ENCODE measurements around the gene RBBP5.

GRCh38 chr1:205095422-205095821, 26.4 kb downstream of the RBBP5 start:
- no peak for TF ChIP-seq CTCF (IDR thresholded peaks at IDR 0.05 in 2 of 3, conservative IDR thresholded peaks at IDR 0.05 in 1 of 3; ENCODE audit: borderline replicate concordance in 1 of 3, insufficient read depth in 1 of 3, low read depth in 2 of 3, low read length in 2 of 3)
- TF ChIP-seq POLR2AphosphoS5 (IDR thresholded peaks at IDR 0.05; ENCODE audit: low read depth, low read length): no peak
- no peak for TF ChIP-seq SIN3A (IDR thresholded peaks at IDR 0.05; ENCODE audit: low read depth)
- TF ChIP-seq, protein P1, sequence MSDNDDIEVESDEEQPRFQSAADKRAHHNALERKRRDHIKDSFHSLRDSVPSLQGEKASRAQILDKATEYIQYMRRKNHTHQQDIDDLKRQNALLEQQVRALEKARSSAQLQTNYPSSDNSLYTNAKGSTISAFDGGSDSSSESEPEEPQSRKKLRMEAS (IDR thresholded peaks at IDR 0.05): no peak
- TF ChIP-seq EZH2 (IDR thresholded peaks at IDR 0.05): no peak
- TF ChIP-seq JUND (IDR thresholded peaks at IDR 0.05): no peak
- TF ChIP-seq RAD21 (IDR thresholded peaks at IDR 0.05; ENCODE audit: low read depth): no peak
- TF ChIP-seq, protein P2, sequence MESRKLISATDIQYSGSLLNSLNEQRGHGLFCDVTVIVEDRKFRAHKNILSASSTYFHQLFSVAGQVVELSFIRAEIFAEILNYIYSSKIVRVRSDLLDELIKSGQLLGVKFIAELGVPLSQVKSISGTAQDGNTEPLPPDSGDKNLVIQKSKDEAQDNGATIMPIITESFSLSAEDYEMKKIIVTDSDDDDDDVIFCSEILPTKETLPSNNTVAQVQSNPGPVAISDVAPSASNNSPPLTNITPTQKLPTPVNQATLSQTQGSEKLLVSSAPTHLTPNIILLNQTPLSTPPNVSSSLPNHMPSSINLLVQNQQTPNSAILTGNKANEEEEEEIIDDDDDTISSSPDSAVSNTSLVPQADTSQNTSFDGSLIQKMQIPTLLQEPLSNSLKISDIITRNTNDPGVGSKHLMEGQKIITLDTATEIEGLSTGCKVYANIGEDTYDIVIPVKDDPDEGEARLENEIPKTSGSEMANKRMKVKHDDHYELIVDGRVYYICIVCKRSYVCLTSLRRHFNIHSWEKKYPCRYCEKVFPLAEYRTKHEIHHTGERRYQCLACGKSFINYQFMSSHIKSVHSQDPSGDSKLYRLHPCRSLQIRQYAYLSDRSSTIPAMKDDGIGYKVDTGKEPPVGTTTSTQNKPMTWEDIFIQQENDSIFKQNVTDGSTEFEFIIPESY (IDR thresholded peaks at IDR 0.05; ENCODE audit: extremely low read depth, insufficient replicate concordance, low read length): no peak

Measured in HCT116 (cell line).